DOHH2 (cell line): ENCODE measurements around the gene LAMA3.

ENCODE experiments used
- CTCF ChIP-seq: fragments of 200-600 bp; sonication (generic); IDR thresholded peaks from one replicate; pipeline ENCODE4 v1.5.1; 2014; ENCODE audit warnings: antibody characterized with exemption, mild to moderate bottlenecking, low read depth, low read length; ENCODE audit not compliant: poor library complexity, severe bottlenecking
- EZH2phosphoT487 ChIP-seq: fragments of 200-600 bp; sonication (generic); IDR thresholded peaks from 2 replicates; pipeline ENCODE4 v1.6.1; 2017; ENCODE audit warnings: borderline replicate concordance, mild to moderate bottlenecking, antibody characterized with exemption, low read length, moderate library complexity, mixed read lengths

GRCh38 chr18:23694637-23695430, 5.6 kb downstream of the LAMA3 start:
- TF ChIP-seq CTCF (no peak), EZH2phosphoT487 (no peak)
